SU-DHL-6 (cell line): ENCODE data around the gene TBX19.

Experiments
- CTCF ChIP-seq: fragments of 200-600 bp; sonication (generic); IDR thresholded peaks from one replicate; pipeline ENCODE4 v1.5.1; 2017; ENCODE audit warnings: antibody characterized with exemption, mild to moderate bottlenecking, low read length, moderate library complexity; ENCODE audit not compliant: insufficient read depth, poor library complexity, severe bottlenecking
- EZH2phosphoT487 ChIP-seq: fragments of 200-600 bp; sonication (generic), shearing (Covaris generic); conservative IDR thresholded peaks from 2 replicates; pipeline ENCODE4 v1.6.1; 2018; ENCODE audit warnings: mild to moderate bottlenecking, antibody characterized with exemption, low read length, moderate library complexity, mixed read lengths

DNA sequence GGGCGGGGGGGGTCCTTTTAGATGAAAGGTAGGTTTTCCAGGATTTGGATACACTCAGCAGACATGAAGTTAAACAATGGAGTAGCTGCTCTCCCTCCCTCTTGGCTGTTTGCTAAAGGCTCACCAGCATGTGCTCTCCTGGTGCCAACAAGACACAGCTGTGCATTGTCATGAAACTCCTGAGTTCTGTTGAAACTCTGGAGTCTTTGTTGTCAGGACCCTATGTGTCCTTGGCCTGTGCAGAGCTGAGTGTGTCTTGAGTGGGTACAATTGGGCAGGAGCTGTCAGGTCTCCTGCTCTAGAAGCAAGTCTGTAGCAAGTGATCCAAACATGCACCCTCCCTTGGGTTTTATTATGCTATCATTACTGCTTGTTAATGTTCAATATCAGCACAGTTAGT, 12.7 kb downstream of the TBX19 start:
- TF ChIP-seq CTCF (no peak), EZH2phosphoT487 (no peak)
